A549 treated with RU486 at 1 μM for 4 hours (cell line): ENCODE data around the gene POLK. TPM values are rescaled to one million over a fixed set of nuclear protein-coding genes. Genes with fewer than 3 reads are reported as not detected.

Source experiments
- total RNA-seq: library from RNA; stranded (reverse); fragments of 200-300 nt; extraction: Qiagen RNA extraction; gene quantifications from 5 replicates; pipeline ENCODE4 v1.2.3, GENCODE V29; 2022; ENCODE audit warnings: low read depth

Gene POLK
- total RNA-seq = 6.0 to 12.5 TPM (median 11.6 TPM) in 5 replicates

DNA sequence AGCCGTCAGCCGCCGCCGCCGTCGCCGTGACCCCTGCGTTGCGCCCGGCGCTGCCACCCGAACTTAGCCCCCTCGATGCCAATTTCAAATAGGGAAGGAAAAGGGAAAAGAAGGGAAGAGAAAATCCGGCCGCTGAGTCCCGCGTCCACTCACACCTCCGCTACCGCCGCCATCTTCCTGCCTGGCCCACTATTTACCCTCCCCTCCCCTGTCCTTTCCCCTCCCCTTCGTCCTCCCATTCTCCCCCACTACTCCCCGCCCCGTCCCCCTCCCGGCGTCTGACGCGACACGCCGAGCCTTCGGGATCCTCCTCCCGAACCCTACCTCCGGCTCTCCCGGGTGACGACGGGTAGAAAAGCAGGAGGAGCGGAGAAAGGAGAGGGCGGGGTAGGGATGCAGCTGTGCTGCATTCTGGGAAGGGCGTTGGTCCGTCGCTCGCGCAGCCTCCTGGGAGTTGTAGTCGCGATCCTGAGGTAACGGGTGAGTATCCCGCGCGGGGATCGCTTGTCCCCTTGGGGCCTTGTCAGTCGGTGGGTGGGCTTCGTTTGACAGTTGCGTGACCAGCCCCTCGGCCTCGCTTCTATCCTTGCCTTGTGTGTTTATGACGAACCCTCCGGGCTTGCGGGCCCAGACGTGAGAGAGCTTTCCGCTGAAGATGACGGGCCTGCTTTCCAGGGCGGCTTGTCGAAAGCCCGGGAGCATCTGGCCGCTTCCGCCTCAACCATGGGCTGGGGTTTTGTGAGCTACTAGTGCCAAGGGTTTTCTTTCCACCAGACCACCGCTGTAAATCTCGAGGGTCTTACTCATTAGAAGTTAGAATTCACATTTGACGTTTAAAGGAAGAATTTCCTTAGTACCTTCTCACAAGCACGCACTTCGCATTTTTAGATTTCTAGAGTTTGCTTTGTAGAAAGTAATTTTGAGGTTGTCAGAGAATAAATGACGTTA is at the start of gene POLK, which contains the start of gene CERT1:
TSS of gene POLK (plus strand) at position 457 of the 948 bp plus-strand sequence.
TSS of gene CERT1 (minus strand) at position 195 of the 948 bp plus-strand sequence. CDS start 422 bp downstream, outside the sequence.

DNA sequence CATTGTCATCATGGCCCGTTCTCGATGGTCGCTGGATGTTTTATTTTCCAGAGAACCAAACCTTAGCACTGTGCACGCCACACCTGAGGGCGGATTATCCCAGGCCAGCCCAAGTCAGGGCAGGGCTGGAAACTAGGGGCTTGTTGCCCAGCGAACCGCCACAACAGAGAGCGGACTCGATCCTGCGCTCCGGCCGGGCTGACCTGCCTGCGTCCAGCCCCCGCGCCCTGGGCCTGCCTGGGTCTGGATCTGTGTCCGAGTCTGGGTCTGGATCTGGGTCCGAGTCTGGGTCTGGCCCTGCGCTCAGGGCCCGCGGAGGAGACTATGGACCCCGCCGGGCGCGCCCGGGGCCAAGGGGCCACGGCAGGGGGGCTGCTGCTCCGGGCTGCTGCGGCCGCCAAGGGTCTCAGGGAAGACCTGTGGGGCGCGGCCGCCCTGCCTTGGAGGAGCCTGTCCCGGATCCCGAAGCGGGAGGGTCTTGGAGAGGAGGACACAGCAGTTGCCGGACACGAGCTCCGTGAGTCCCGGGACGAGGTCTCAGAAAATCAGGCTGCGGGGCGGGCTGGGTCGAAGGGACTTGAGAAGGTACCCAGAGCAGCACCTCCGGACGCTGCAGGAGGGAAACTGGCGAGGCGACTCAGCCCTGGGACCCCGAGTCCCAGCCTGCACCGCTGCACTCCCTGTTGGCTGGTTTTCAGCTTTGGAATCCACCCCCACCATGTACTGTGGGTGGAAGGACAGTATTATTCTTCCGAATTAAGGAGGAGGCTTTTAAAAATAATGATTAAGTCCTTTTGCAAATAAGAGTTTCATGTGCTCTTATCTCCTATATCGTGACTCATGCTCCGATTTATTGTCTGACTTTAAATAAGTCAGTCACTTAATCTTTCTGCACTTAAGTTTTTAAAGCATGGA is 99.9 kb downstream of the POLK start, which contains the start of gene ANKDD1B:
TSS of gene ANKDD1B (plus strand) at position 143 of the 915 bp plus-strand sequence. CDS start at position 325, 182 bp downstream.

Other genes starting within 250 kb of the POLK start
- 28.2 to 31.9 TPM (median 29.9 TPM) in 5 replicates for gene HMGCR, start 174.7 kb upstream of the POLK start, total RNA-seq
- gene CERT1, start 262 bp upstream of the POLK start, total RNA-seq = 16.2 to 29.0 TPM (median 26.3 TPM) in 5 replicates
- gene ANKDD1B, start 99.6 kb downstream of the POLK start, total RNA-seq = 0.07 TPM in 1 of 5 replicates, not detected in the others
- 9.5 to 13.1 TPM (median 11.6 TPM) in 5 replicates for gene POC5, start 205.5 kb downstream of the POLK start, total RNA-seq